T follicular helper cell (primary cell): ENCODE measurements around the gene C11orf52.
"Not testable (repeated sequence)": the region's sequence is repeated elsewhere in the genome, so short reads cannot be mapped to it uniquely, and the experiment has no call there.

Experiments
- DNase-seq: peaks from one replicate; pipeline ENCODE4 v3.0.0-alpha.2; 2020; ENCODE audit warnings: low read depth

C11orf52 gene

GRCh38 chr11:111913031-111913861, 5.5 kb upstream of the C11orf52 start:
- no peak for DNase-seq

- no peak for DNase-seq
Observed at GRCh38 chr11:111913997-111914396, 4.7 kb upstream of the C11orf52 start.

- DNase-seq = no peak
Observed at GRCh38 chr11:111916768-111917167, 1.9 kb upstream of the C11orf52 start.

GRCh38 chr11:111917312-111917711, 1.4 kb upstream of the C11orf52 start:
- DNase-seq = no peak

GRCh38 chr11:111917788-111918187, 925 bp upstream of the C11orf52 start:
- no peak for DNase-seq

- no peak for DNase-seq
Observed at GRCh38 chr11:111920908-111921307, 2.2 kb downstream of the C11orf52 start.

GRCh38 chr11:111921541-111922230, 3.0 kb downstream of the C11orf52 start:
- no peak for DNase-seq

GRCh38 chr11:111922803-111923202, 4.1 kb downstream of the C11orf52 start:
- DNase-seq = no peak

GRCh38 chr11:111923351-111923788, 4.7 kb downstream of the C11orf52 start:
- no peak for DNase-seq

GRCh38 chr11:111923951-111924350, 5.2 kb downstream of the C11orf52 start:
- DNase-seq = no peak

- no peak for DNase-seq
Observed at GRCh38 chr11:111925953-111926352, 7.2 kb downstream of the C11orf52 start.

- DNase-seq = peak; percentile 91
Observed at GRCh38 chr11:111926505-111927391, 8.0 kb downstream of the C11orf52 start.

- DNase-seq = no peak
Observed at GRCh38 chr11:111930472-111930871, 11.8 kb downstream of the C11orf52 start.

- DNase-seq = no peak
Observed at GRCh38 chr11:111932611-111932950, 13.9 kb downstream of the C11orf52 start.

GRCh38 chr11:111933176-111933575, 14.5 kb downstream of the C11orf52 start:
- not testable (repeated sequence) for DNase-seq

GRCh38 chr11:111933872-111934271, 15.2 kb downstream of the C11orf52 start:
- DNase-seq = no peak

- no peak for DNase-seq
Observed at GRCh38 chr11:111934306-111934705, 15.6 kb downstream of the C11orf52 start.

GRCh38 chr11:111935317-111936039, 16.8 kb downstream of the C11orf52 start:
- no peak for DNase-seq

- no peak for DNase-seq
Observed at GRCh38 chr11:111936040-111936540, 17.4 kb downstream of the C11orf52 start.

- no peak for DNase-seq
Observed at GRCh38 chr11:111937461-111937769, 18.7 kb downstream of the C11orf52 start.

GRCh38 chr11:111937844-111938243, 19.1 kb downstream of the C11orf52 start:
- no peak for DNase-seq
